Sigmoid colon (tissue), 7 donors: ENCODE measurements around the gene TSPAN32. TPM values are rescaled to one million over a fixed set of nuclear protein-coding genes. Genes with fewer than 3 reads are reported as not detected.

Source experiments
- DNase-seq: peaks from one replicate; pipeline ENCODE4 v3.0.0-alpha.2; 2019
- H3K27ac ChIP-seq, 4 donors: fragments of 200-600 bp; sonication (generic); one replicate each; pipeline ENCODE4 v1.5.1; 2016 to 2019; ENCODE audit warnings: mild to moderate bottlenecking in 1 of 4
- H3K27me3 ChIP-seq, 3 donors: fragments of 200-600 bp; sonication (generic); one replicate each; pipeline ENCODE4 v1.5.1; 2019; ENCODE audit warnings: mild to moderate bottlenecking in 1 of 3
- H3K36me3 ChIP-seq, 4 donors: fragments of 200-600 bp; sonication (generic); one replicate each; pipeline ENCODE4 v1.5.1; 2016 to 2019
- H3K4me1 ChIP-seq, 4 donors: fragments of 200-600 bp; sonication (generic); one replicate each; pipeline ENCODE4 v1.5.1; 2017 to 2019
- H3K4me3 ChIP-seq, 4 donors: fragments of 200-600 bp; sonication (generic); one replicate each; pipeline ENCODE4 v1.5.1; 2017 to 2019; ENCODE audit warnings: mild to moderate bottlenecking in 2 of 4, moderate library complexity in 1 of 4
- H3K9me3 ChIP-seq, 4 donors: fragments of 200-600 bp in 3 of 4; sonication (generic) in 3 of 4; one replicate each; pipeline versions ENCODE4 v1.5.1 to v1.6.1; 2013 to 2019
- CTCF ChIP-seq, 4 experiments: fragments of 450-650 bp in 3 of 4; fragments of 200-600 bp in 1 of 4; IDR thresholded peaks; one replicate each; pipeline ENCODE4 v1.5.1; 2016 to 2019; ENCODE audit warnings: antibody characterized with exemption in 4 of 4, mild to moderate bottlenecking in 3 of 4, moderate library complexity in 2 of 4
- EP300 ChIP-seq, 4 donors: sonication (generic); formaldehyde crosslinking; IDR thresholded peaks; one replicate each; pipeline ENCODE4 v1.6.1; 2017; ENCODE audit warnings: antibody characterized with exemption in 4 of 4
- POLR2A ChIP-seq, 2 donors: fragments of 450-650 bp; IDR thresholded peaks; one replicate each; pipeline ENCODE4 v1.6.1; 2016; ENCODE audit warnings: antibody characterized with exemption in 2 of 2, mild to moderate bottlenecking in 2 of 2, moderate library complexity in 2 of 2
- POLR2AphosphoS5 ChIP-seq, 4 donors: sonication (generic); formaldehyde crosslinking; IDR thresholded peaks; one replicate each; pipeline ENCODE4 v1.6.1; 2017; ENCODE audit warnings: antibody characterized with exemption in 4 of 4
- WGBS, 2 donors: extraction: QIAGEN DNeasy Blood & Tissue Kit; methylation state at CpG; one replicate each; pipeline ENCODE4 v1.1.7; 2013; 5-methylcytosine and 5-hydroxymethylcytosine counted together
- intact Hi-C: fragments of 100-400 bp; cut with DNase I; formaldehyde crosslinking; loops from one replicate; pipeline ENCODE4 v1.15.1; 2023
- polyA plus RNA-seq, 3 donors: library from polyadenylated mRNA; stranded (reverse); fragments of 200-250 nt; gene quantifications; one replicate each; pipeline ENCODE4 v1.2.3, GENCODE V29; 2013
- total RNA-seq, 4 donors: library from RNA; depleted of rRNA; stranded (reverse); fragments of >200 nt; gene quantifications; one replicate each; pipeline ENCODE4 v1.1.0, GENCODE V29; 2016
- donor health status: healthy with polysubstance abuse.
- donor health status: Bipolar disorder and iron deficiency.
- donor health status: healthy.

TSPAN32 gene
- total and polyA plus RNA-seq, 7 donors = 0.81 to 5.3 (median 1.1) TPM; not detected in 2

GRCh38 chr11:2327032-2327431 lies 25.2 kb downstream of the TSPAN32 start:
- Histone ChIP-seq H3K36me3 (no peaks in the 10 kb centered on the region), H3K9me3 (no peaks in the 10 kb centered on the region), H3K4me1 (peaks cover 0 to 5% (median 0%) of the 10 kb centered on the region in 4 donors), H3K4me3 (no peak overlapping the region), H3K27ac (no peak overlapping the region), H3K27me3 (no peaks in the 10 kb centered on the region)
- 87% methylated on average over 11 of the region's 11 CpGs for WGBS, 2 donors
- intact Hi-C loops = no loop called here
- TF ChIP-seq CTCF (IDR thresholded peaks at IDR 0.05) (no peak), POLR2AphosphoS5 (IDR thresholded peaks at IDR 0.05) (no peak), EP300 (IDR thresholded peaks at IDR 0.05) (no peak), POLR2A (IDR thresholded peaks at IDR 0.05) (no peak)
- no peak for DNase-seq

DNA sequence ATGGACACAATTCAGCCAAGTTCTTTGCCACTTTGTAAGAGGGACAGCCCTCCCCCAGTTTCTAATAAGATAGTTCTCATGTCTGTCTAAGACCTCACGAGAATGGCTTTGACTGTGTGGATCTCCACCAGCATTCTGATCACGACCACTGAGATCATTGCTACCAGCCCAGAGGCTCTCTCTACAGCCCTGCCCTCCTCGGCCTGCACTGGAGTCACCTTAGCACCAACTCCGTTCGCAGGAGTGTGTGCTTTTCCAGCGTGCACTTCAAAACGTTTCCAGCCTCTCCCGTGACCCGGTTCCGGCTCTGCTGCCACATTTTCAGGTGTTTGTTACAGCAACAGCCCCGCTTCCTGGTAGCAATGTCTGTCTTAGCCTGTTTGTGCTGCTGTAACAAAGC lies 26.2 kb downstream of the TSPAN32 start:
- TF ChIP-seq POLR2A (IDR thresholded peaks at IDR 0.05) (no peak), EP300 (IDR thresholded peaks at IDR 0.05) (no peak), POLR2AphosphoS5 (IDR thresholded peaks at IDR 0.05) (no peak), CTCF (IDR thresholded peaks at IDR 0.05) (no peak)
- intact Hi-C loops = no loop called here
- Histone ChIP-seq H3K27me3 (no peaks in the 10 kb centered on the region), H3K9me3 (no peaks in the 10 kb centered on the region), H3K36me3 (no peaks in the 10 kb centered on the region), H3K27ac (no peak overlapping the region), H3K4me3 (no peak overlapping the region), H3K4me1 (peaks cover 0 to 5% (median 0%) of the 10 kb centered on the region in 4 donors)
- 90% methylated on average over 11 of the region's 11 CpGs for whole genome bisulfite sequencing, 2 donors
- no peak for DNase-seq

- no peaks in the 10 kb centered on the region for H3K27me3 ChIP-seq
- H3K27ac ChIP-seq = no peak overlapping the region
- WGBS, 2 donors = 94 to 95% methylated on average over 15 of the region's 15 CpGs
- no peak for TF ChIP-seq CTCF (IDR thresholded peaks at IDR 0.05)
- no peak for TF ChIP-seq POLR2AphosphoS5 (IDR thresholded peaks at IDR 0.05)
- no peak for TF ChIP-seq EP300 (IDR thresholded peaks at IDR 0.05)
- no peak for TF ChIP-seq POLR2A (IDR thresholded peaks at IDR 0.05)
- intact Hi-C loops = no loop called here
- no peak for DNase-seq
- H3K9me3 ChIP-seq = no peaks in the 10 kb centered on the region
- no peak overlapping the region for H3K4me3 ChIP-seq
- no peaks in the 10 kb centered on the region for H3K36me3 ChIP-seq
- H3K4me1 ChIP-seq = peaks cover 0 to 5% (median 0%) of the 10 kb centered on the region in 4 donors
These were observed 27.0 kb downstream of the TSPAN32 start for GRCh38 chr11:2328656-2329354.

DNA sequence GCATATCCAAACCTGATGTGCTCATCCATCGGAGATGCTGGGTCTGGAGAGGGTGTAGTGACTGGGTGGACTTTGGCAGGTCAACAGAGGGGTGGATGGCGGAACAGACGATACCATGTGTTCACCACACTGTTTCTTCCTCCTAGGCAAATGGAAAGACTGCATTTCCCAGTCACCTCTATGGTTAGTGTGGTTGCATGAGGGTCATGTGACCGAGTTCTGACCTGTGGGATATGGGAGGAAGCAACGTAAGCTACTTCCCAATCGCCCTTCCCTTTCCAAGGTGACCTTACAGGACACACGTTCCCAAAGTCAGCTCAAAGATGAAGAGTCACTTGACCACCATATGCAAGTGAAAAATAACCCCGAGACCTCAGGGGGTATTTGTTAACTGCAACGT lies 27.7 kb downstream of the TSPAN32 start:
- no peak for DNase-seq
- TF ChIP-seq EP300 (IDR thresholded peaks at IDR 0.05) = no peak
- WGBS, 2 donors = 81 to 92% methylated on average over 9 of the region's 9 CpGs
- Histone ChIP-seq H3K9me3 (no peaks in the 10 kb centered on the region), H3K4me1 (peaks cover 0 to 5% (median 0%) of the 10 kb centered on the region in 4 donors), H3K27me3 (no peaks in the 10 kb centered on the region), H3K27ac (no peak overlapping the region), H3K36me3 (no peaks in the 10 kb centered on the region), H3K4me3 (no peak overlapping the region)
- intact Hi-C loops = no loop called here

DNA sequence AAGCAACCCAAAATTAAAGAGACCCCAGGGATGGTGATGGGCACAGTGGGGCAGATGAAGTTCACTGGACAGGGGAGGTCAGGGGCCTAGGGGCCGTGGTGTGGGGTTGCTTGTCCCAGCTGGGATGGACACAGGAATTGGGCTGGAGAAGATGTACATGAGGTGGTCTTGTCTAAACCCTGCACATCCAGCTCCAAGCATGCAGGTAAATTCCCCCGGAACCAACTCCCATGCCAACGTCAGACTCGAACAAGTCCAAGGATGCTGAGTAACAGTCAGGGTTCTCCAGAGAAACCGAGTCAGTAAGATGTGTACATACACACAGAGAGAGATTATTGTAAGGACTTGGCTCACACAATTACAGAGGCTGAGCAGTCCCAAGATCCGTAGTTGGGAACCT lies 28.9 kb downstream of the TSPAN32 start:
- intact Hi-C loops = no loop called here
- Histone ChIP-seq H3K27me3 (no peaks in the 10 kb centered on the region), H3K9me3 (no peaks in the 10 kb centered on the region), H3K4me1 (peaks cover 0 to 3% (median 0%) of the 10 kb centered on the region in 4 donors), H3K27ac (no peak overlapping the region), H3K36me3 (no peaks in the 10 kb centered on the region), H3K4me3 (no peak overlapping the region)
- 90 to 93% methylated on average over 6 of the region's 6 CpGs for WGBS, 2 donors
- no peak for DNase-seq
- TF ChIP-seq POLR2A (IDR thresholded peaks at IDR 0.05) = no peak
- no peak for TF ChIP-seq EP300 (IDR thresholded peaks at IDR 0.05)
- no peak for TF ChIP-seq CTCF (IDR thresholded peaks at IDR 0.05)
- no peak for TF ChIP-seq POLR2AphosphoS5 (IDR thresholded peaks at IDR 0.05)
